ENCODE measurements around the gene SLC25A31.

Gene SLC25A31

GRCh38 chr4:127822430-127822829, 92.2 kb downstream of the SLC25A31 start:
- TF ChIP-seq, protein P1, sequence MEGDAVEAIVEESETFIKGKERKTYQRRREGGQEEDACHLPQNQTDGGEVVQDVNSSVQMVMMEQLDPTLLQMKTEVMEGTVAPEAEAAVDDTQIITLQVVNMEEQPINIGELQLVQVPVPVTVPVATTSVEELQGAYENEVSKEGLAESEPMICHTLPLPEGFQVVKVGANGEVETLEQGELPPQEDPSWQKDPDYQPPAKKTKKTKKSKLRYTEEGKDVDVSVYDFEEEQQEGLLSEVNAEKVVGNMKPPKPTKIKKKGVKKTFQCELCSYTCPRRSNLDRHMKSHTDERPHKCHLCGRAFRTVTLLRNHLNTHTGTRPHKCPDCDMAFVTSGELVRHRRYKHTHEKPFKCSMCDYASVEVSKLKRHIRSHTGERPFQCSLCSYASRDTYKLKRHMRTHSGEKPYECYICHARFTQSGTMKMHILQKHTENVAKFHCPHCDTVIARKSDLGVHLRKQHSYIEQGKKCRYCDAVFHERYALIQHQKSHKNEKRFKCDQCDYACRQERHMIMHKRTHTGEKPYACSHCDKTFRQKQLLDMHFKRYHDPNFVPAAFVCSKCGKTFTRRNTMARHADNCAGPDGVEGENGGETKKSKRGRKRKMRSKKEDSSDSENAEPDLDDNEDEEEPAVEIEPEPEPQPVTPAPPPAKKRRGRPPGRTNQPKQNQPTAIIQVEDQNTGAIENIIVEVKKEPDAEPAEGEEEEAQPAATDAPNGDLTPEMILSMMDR (IDR thresholded peaks at IDR 0.05), result no peak
- Histone ChIP-seq H3K4me3 (ENCODE audit: low read depth in 1 of 2, low read length in 1 of 2) (no peak overlapping the region), H3K36me3 (no peaks in the 10 kb centered on the region), H3K27ac (no peak overlapping the region), H3K9me3 (no peaks in the 10 kb centered on the region), H3K27me3 (no peaks in the 10 kb centered on the region), H3K4me1 (ENCODE audit: control insufficient read depth in 1 of 2, insufficient read depth in 1 of 2, low read depth in 1 of 2, low read length in 1 of 2) (no peaks in the 10 kb centered on the region)

Data from neutrophil (primary cell).